NOMO-1 treated with dmso at 0.1 percent for 144 hours (cell line): ENCODE measurements around the gene ANKRD33B.

Experiments used
- DNase-seq: peaks from one replicate; lab custom pipeline; 2025; ENCODE audit not compliant: unreplicated experiment; lab: John Stamatoyannopoulos, UW

ANKRD33B gene

DNA sequence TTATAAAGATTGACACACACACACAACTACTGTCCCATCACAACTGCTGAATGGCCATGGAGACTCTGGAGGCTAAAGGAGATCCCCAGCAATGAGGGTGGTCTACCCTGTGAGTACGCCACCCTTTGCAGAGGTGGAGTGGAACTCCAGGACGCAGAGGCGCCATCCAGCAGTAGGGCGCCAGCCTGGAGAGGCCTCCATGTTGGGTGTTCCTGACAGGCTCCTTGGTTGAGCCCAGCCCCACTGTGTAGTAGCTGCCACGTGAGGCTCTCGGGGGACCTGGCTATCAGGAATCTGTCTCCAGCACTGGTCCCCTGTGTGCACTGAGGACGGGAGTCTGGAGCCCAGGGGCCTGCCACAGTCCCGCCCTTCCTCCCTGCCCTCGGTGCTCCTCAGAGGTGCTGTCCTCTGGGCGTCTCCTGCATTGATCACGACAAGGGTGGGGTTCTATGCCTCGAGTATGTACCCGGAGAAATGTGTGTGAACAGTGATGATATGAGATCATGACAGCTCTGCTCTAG, 124.8 kb downstream of the ANKRD33B start:
- no peak for DNase-seq

DNA sequence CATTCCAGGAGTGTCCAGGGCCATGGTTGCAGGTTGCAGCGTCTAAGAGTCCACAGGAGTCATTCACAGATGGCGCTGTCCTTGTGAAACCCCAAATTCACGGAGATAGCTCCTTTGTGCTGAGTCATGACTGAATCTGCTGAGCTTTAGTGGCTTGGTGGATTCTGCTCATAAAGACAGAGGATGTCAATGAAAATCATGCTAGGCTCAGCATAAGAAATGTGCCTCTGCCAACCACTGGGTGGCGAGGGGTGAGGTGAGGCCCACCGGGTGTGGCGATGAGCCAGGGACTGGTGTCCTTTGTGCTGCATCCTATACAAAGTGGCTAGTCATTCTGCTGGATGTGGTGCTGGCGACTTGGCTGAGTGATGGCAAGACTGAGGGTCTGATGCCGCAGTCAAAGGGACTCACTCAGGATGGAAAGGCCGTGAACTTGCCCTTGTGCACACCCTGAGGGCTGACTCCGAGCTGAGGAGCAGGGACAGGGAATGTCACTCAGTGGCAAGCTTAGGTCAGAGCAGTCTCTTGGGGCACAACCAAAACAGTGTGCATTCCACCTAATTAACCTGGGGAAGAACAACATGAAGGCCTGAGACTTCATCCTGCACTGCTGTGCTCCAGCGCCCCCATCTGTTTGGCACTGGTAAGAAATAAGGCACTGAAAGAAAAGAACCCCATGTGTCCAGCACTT, 125.7 kb downstream of the ANKRD33B start:
- peak; percentile 51 for DNase-seq

DNA sequence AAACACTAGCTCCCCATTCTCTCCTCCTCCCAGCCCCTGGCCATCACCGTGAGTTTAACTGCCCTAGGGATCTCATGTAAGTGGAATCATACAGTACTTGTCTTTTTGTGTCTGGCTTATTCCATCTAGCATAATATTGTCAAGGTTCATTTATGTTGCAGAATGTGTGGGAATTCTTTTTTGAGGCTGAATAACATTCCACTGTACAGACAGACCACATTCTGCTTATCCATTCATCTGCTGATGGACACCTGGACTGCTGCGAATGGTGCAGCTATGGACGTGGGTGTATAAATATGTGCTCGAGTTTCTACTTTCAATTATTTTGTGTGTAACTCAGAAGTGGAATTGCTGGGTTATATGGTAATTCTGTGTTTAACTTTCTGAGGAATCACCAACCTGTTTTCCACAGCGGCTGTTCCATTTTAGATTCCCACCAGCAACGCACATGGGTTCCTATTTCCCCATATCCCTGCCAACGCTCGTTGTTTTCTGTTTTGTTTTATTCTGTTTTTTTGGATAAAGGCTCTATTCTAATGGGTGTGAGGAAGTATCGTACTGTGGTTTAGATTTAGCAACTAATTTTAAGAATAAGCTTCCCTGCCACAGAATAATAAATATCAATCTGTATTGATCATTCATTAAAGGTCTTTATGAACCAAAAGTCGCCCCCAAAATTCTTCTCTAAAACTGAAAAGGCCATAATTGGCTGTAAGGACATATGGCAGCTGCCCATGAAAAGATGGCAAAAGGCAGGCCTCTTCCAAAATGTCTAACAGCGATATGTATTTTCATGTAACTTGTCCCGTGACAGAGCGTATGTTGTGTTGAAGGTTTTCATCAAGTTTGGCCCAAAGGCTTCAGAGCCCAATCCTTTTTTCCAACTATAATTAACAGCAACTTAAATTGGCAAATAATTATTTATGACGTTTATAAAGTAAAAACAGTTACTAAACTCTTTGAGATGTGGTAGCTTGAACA, 126.9 kb downstream of the ANKRD33B start:
- no peak for DNase-seq

DNA sequence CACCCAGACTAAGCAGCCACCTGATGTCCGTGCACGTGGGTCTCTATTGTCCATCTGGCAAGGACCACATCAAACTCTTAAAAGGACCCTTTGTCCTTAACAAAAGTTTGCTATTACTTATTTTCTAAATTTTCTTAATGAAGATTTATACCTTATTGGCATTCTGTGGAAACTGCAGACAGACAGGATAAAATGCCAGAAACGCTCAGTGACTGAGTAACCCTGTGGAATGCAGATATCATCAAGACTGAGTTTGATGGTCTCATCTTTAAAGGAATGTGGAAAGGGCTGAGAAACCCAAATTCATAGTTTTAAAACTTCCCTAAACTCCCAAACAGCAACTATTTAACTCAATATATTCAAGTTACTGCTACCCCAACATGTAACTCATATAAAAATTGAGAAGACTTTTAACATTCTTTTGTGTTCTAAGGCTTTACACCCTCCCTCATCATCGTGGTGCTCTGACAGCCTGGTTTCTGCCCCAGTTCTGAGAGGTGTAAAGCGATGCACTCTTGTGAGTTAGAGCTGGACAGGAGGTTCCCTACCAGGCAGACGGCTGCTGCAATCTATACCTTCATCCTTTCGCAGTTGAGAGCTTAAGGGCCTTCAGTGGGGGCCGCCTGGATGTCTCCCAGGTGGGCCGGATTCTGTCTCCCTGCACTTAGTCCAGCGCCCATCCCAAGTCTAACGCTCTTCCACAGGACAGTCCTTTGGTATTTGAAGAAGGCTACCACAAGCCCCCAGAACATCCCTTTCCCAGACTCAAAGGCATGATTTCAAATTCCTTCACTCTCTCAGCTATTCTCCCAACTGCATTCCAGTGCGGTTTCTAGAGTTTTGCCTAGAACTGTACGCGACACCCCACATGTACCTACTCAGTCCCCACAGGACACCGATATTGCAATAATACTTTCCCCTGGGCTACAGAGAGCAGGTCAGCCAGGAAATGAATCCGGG, 128.2 kb downstream of the ANKRD33B start:
- no peak for DNase-seq

DNA sequence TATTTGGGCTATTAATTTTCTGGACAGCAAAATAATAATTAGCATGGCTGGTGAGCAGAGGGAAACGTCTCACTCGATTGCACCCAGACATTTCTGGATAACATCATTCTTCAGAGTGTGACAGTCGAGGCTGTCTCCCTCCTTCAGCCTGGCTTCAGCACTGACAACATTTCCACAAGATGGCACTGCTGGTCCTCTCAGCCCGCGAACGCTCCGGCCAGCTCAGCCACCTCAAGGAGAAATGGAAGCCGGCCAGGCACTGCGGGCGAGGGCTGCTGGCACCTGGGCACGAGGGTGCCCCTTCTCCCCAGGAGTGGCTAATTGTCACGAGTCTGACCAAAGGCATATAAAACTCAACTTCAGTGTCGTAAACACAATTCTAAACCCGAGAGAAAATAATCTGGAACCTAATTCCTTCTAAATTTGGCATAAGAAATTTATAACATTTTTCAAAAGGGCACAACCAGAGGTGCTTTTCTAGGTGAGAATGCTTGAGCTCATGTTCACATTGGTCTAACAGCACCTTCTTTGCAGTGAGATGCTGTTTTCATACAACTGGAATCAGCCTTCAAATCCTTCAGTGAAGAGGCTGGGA, 131.3 kb downstream of the ANKRD33B start:
- no peak for DNase-seq

DNA sequence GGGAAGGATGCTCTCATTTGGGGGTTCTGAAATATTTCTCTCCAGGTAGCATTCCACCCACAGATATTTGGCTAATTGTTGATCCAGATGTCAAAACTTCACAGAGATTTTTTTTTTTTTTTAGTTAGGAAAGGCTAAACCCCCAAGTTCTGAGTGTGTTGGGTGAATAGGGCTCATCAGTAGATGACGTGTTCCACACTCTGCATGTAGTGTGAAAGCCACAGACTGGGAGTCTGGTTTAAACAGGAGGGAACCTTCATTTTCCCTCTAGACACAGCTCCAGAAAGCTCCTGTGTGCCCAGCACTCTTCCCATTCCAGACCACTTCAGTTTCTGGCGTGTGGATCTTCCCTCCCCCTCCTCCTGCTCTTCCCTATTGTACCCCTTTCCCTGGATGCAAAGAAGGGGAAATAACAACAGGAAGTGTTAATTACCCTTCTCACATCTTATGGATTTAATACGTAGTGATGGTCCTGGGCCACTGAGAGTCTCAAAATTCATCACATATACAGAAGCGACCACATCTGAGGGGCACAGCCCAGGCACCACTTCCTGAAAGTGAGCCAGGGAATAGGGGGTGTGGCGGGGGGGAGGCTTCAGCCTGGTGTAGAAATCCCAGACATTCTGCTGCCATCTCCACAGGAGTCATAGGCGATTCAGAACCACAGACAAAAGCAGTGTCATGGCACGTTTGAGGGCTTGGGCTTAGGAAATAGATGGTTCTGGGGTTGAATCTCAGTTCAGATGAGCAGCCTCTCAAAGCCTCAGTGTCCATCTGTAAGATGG, 132.1 kb downstream of the ANKRD33B start:
- no peak for DNase-seq

GRCh38 chr5:10699281-10699874, 135.5 kb downstream of the ANKRD33B start:
- no peak for DNase-seq

GRCh38 chr5:10699987-10700386, 136.1 kb downstream of the ANKRD33B start:
- no peak for DNase-seq

DNA sequence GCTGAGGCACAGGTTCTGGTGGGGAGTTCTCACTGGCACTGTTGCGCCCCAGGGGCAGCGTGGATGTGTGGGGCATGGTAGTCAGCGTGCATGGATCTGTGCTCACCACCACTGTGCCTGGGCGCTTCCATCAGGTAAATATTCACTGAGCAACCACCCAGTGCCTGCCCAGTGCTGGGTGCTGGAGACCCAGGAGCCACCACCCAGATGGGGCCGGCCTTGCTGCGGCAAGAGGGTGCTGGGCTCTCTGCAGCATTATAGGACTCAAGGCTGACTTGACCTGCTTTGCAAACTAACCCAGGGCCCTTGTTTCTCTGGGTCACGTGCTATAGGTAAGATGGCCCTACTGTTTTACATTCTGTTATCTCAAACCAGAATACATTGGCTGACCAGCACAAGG, 136.6 kb downstream of the ANKRD33B start:
- DNase-seq: no peak

GRCh38 chr5:10701567-10702039, 137.7 kb downstream of the ANKRD33B start:
- DNase-seq: no peak

- no peak for DNase-seq
Observed at GRCh38 chr5:10702040-10702629, 138.3 kb downstream of the ANKRD33B start.

- no peak for DNase-seq
Observed at GRCh38 chr5:10702911-10703491, 139.1 kb downstream of the ANKRD33B start.

- DNase-seq: no peak
Observed at GRCh38 chr5:10703676-10704075, 139.8 kb downstream of the ANKRD33B start.

- DNase-seq: peak; percentile 62
Observed at GRCh38 chr5:10704949-10705621, 141.2 kb downstream of the ANKRD33B start.

DNA sequence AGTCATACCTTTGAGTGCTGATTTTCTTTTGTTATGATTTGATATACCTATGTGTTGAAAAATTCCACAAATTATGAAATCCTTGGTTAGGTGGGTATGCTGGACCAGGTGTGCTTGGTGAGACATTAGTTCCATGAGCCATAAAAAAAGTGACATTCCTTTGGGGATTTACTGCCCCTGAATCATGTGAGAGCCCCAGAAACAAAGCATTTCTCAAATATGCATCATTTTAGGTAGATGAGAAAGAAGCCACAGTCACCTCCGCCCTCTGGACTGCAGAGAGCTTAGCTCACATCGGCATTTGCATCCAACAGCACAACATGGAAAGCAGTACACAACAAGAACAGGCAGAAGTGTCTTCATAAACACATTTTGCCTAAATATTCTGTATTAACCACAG, 141.9 kb downstream of the ANKRD33B start:
- DNase-seq: no peak

DNA sequence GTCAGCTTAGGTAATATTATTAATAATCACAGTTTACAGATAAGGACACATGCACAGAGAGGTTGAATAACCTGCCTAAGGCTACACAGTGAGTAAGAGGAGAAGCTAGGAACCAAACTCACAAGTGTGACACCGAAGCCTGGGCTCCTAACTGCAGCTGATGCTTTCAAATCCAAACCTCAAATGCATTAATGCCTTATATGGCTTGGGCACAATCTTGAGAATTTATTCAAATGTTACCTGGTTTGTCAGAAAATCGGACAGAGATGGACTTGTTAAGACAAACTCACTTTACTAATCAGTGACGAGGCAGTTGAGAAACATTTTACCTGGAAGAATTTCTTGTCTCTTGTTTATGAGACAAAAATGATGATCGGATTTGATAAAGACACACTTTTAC, 142.5 kb downstream of the ANKRD33B start:
- DNase-seq: no peak
